K562 (cell line): ENCODE results near the gene GATB. TPM values are rescaled to one million over a fixed set of nuclear protein-coding genes. Genes with fewer than 3 reads are reported as not detected.
"Not testable (repeated sequence)": the region's sequence is repeated elsewhere in the genome, so short reads cannot be mapped to it uniquely, and the experiment has no call there.

ENCODE experiments used
- ATAC-seq: fragments of 200-7000 bp; cut with Tn5 transposase; 3 replicates; pipeline ENCODE4 v1.9.1; 2020; ENCODE audit warnings: moderate library complexity
- BruUV-seq: library from RNA; stranded (reverse); fragments of 400-500 nt; replicated peaks from 2 replicates; lab custom pipeline; 2021; lab: Mats Ljungman, UMichigan
- CTCF ChIA-PET: fragments of 300-600 bp; formaldehyde crosslinking; extraction: SDS; loops from one replicate; lab custom pipeline; 2021; ENCODE audit warnings: low intra/inter-chr PET ratio; lab: Yijun Ruan, JAX
- POLR2A ChIA-PET: fragments of 300-600, 350-650 bp; sonication (Branson Sonifier 250); formaldehyde crosslinking; extraction: SDS; loops from one replicate; lab custom pipeline; 2021; ENCODE audit warnings: antibody characterized with exemption, inconsistent platforms; lab: Yijun Ruan, JAX
- DNase-seq, 4 experiments: peaks; one replicate each; pipeline versions ENCODE4 v3.0.0 to v3.0.0-alpha.2; 2011 to 2018; ENCODE audit warnings: low spot score in 3 of 4, mixed read lengths in 3 of 4; ENCODE audit errors: extremely low read depth in 1 of 4
- FAIRE-seq: peaks from 2 replicates; lab custom pipeline; 2011; peaks lifted over from hg19 to GRCh38; lab: Jason Lieb, UNC
- H2AFZ ChIP-seq: 2 replicates; pipeline ENCODE4 v1.6.0; 2011; ENCODE audit warnings: low read depth, low read length, control low read depth, inconsistent platforms
- H3K27ac ChIP-seq: fragments of 200-600 bp; 3 replicates; pipeline ENCODE4 v1.8.0; 2011; ENCODE audit warnings: low read depth, mild to moderate bottlenecking, control low read depth, inconsistent platforms, low read length, moderate library complexity, mixed read lengths; ENCODE audit errors: extremely low read depth
- H3K27me3 ChIP-seq, 2 experiments: fragments of 300-600 bp in 1 of 2; 2 replicates in 1 of 2; 3 replicates in 1 of 2; pipeline versions ENCODE4 v1.6.0 to v1.8.0; 2011; ENCODE audit warnings: inconsistent platforms in 2 of 2, low read length in 2 of 2, mild to moderate bottlenecking in 1 of 2, mixed read lengths in 1 of 2, moderate library complexity in 1 of 2; ENCODE audit not compliant: control insufficient read depth in 2 of 2, insufficient read depth in 2 of 2
- H3K36me3 ChIP-seq: fragments of 300-600 bp; 3 replicates; pipeline ENCODE4 v1.8.0; 2011; ENCODE audit warnings: mild to moderate bottlenecking, low read length, inconsistent platforms; ENCODE audit not compliant: control insufficient read depth, insufficient read depth
- H3K4me1 ChIP-seq, 2 experiments: fragments of 200-600 bp in 1 of 2; replicated peaks in 1 of 2; 2 replicates in 1 of 2; 3 replicates in 1 of 2; pipeline versions ENCODE4 v1.5.1 to v1.8.0; 2011; ENCODE audit warnings: inconsistent platforms in 2 of 2, low read length in 2 of 2, mild to moderate bottlenecking in 1 of 2, mixed read lengths in 1 of 2, moderate library complexity in 1 of 2; ENCODE audit not compliant: control insufficient read depth in 2 of 2, insufficient read depth in 2 of 2
- H3K4me2 ChIP-seq: 2 replicates; pipeline ENCODE4 v1.6.1; 2011; ENCODE audit warnings: low read length, control low read depth, inconsistent platforms, mixed read lengths; ENCODE audit not compliant: insufficient read depth
- H3K4me3 ChIP-seq: fragments of 200-600 bp; sonication (generic), shearing (Covaris generic); 2 replicates; pipeline ENCODE4 v1.5.1; 2016; ENCODE audit warnings: control low read depth, inconsistent platforms
- H3K79me2 ChIP-seq: fragments of 200-600 bp; 3 replicates; pipeline ENCODE4 v1.8.0; 2011; ENCODE audit warnings: low read length, inconsistent platforms; ENCODE audit not compliant: control insufficient read depth, insufficient read depth
- H3K9ac ChIP-seq, 2 experiments: 2 replicates each; pipeline versions ENCODE4 v1.6.0 to v1.6.1; 2011; ENCODE audit warnings: low read depth in 2 of 2, low read length in 2 of 2, control low read depth in 1 of 2, inconsistent platforms in 1 of 2, mild to moderate bottlenecking in 1 of 2, mixed read lengths in 1 of 2; ENCODE audit not compliant: insufficient read depth in 1 of 2
- H3K9me1 ChIP-seq: one replicate; pipeline ENCODE4 v1.6.0; 2011; ENCODE audit warnings: inconsistent platforms, mild to moderate bottlenecking, low read length, moderate library complexity; ENCODE audit not compliant: control insufficient read depth, insufficient read depth
- H3K9me3 ChIP-seq: replicated peaks from 2 replicates; pipeline ENCODE4 v1.5.1; 2011; ENCODE audit warnings: low read depth, low read length, inconsistent platforms; ENCODE audit not compliant: control insufficient read depth, insufficient read depth
- H4K20me1 ChIP-seq: replicated peaks from 2 replicates; pipeline ENCODE4 v1.6.1; 2011; ENCODE audit warnings: low read length, inconsistent platforms, mixed read lengths; ENCODE audit not compliant: control insufficient read depth, insufficient read depth
- KDM1A ChIP-seq, 2 experiments: fragments of 450-650 bp; IDR thresholded peaks; 2 replicates each; pipeline ENCODE4 v1.6.1; 2016; ENCODE audit warnings: mild to moderate bottlenecking in 2 of 2
- TRIM28 ChIP-seq: fragments of 450-650 bp; IDR thresholded peaks from 2 replicates; pipeline ENCODE4 v1.6.1; 2017
- ZNF707 ChIP-seq: fragments of 250-450 bp; sonication (Bioruptor Pico); conservative IDR thresholded peaks from 2 replicates; pipeline ENCODE4 v1.8.0; 2022; ENCODE audit warnings: inconsistent platforms, mild to moderate bottlenecking, moderate library complexity
- WGBS: fragments of 100-300 bp; shearing (Covaris generic); methylation state at CpG from one replicate; pipeline ENCODE4 v1.1.6; 2016; ENCODE audit warnings: low coverage, mixed read lengths; ENCODE audit not compliant: insufficient coverage; ENCODE audit errors: missing lambda C conversion rate; 5-methylcytosine and 5-hydroxymethylcytosine counted together
- in situ Hi-C: fragments of 300-500 bp; cut with MboI; formaldehyde crosslinking; loops from 4 replicates; pipeline ENCODE4 v1.15.0; 2018; ENCODE audit warnings: inconsistent platforms, mixed read lengths
- intact Hi-C: fragments of 100-400 bp; cut with micrococcal nuclease; formaldehyde crosslinking; loops from 2 replicates; pipeline ENCODE4 v1.14.2; 2022
- polyA plus RNA-seq, 8 experiments: library from polyadenylated mRNA; depleted of rRNA in 4 of 8; stranded (reverse) in 5 of 8; unstranded in 3 of 8; fragments of >200 nt; fragmentation: Nextera tagmentation in 2 of 8; fragmentation: Illumina TruSeq in 1 of 8; extraction: Ambion mirVana in 2 of 8; extraction: Trizol in 1 of 8; gene quantifications; 2 replicates each; pipeline versions ENCODE4 v1.2.1 to v1.2.3, GENCODE V29; 2011 to 2014; ENCODE audit warnings: inconsistent platforms in 1 of 8, missing spikeins in 1 of 8
- total RNA-seq, 7 experiments: library from RNA; depleted of rRNA in 6 of 7; stranded (reverse); fragments of >200 nt in 6 of 7; fragmentation: Illumina TruSeq in 2 of 7; extraction: Trizol in 2 of 7; gene quantifications; 2 replicates each; pipeline versions ENCODE4 v1.2.1 to v1.2.3, GENCODE V29; 2011 to 2021; ENCODE audit warnings: low replicate concordance in 1 of 7

The GATB gene
- total and polyA plus RNA-seq, 9 of the 15 experiments (the other 6 are each of a cell fraction or from before 2014, with no cell fraction given): 15.3 to 31.8 (median 26.2) TPM

- no peaks in the 10 kb centered on the region for H3K27me3 ChIP-seq
- ATAC-seq (no peak), FAIRE-seq (no peak), DNase-seq (no peak)
- WGBS: 77% methylated on average over 8 of the region's 8 CpGs
- no peaks in the 10 kb centered on the region for H3K9me1 ChIP-seq
- no peak for TF ChIP-seq KDM1A (IDR thresholded peaks at IDR 0.05)
- H2AFZ ChIP-seq: no peak overlapping the region
- H3K4me2 ChIP-seq: no peak overlapping the region
- no peaks in the 10 kb centered on the region; the same call in 2 of the 3 replicates for H3K36me3 ChIP-seq
- no TSS peak for BruUV-seq
- H3K9ac ChIP-seq: no peak overlapping the region
- no peak overlapping the region for H3K4me3 ChIP-seq
- ChIA-PET POLR2A (no interaction called here), CTCF (interaction anchor here (0.7 kb wide), 1 partner anchor 1891 kb away, joined by 5 read pairs; no protein-coding TSS in a partner anchor)
- peaks cover 6% of the 10 kb centered on the region; the same call in 1 of the 2 replicates for H3K9me3 ChIP-seq
- peaks cover 0 to 3% of the 10 kb centered on the region in 2 experiments; a peak in 2 of 5 replicates for H3K4me1 ChIP-seq
- in situ Hi-C loops (no loop called here), intact Hi-C loops (no loop called here)
- no peak overlapping the region for H3K27ac ChIP-seq
- H3K79me2 ChIP-seq: no peaks in the 10 kb centered on the region; the same call in 2 of the 3 replicates
- H4K20me1 ChIP-seq: no peaks in the 10 kb centered on the region
These were observed 21.9 kb downstream of the GATB start for GRCh38 chr4:151738720-151739517.

DNA sequence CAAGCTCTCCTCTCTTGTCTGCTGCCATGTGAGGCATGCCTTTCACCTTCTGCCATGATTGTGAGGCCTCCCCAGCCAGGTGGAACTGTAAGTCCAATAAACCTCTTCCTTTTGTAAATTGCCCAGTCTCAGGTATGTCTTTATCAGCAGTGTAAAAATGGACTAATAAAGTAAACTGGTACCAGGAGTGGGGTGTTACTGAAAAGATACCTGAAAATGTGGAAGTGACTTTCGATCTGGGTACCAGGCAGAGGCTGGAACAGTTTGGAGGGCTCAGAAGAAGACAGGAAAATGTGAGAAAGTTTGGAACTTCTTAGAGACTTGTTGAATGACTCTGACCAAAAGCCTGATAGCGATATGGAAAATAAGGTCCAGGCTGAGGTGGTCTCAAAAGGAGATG lies 24.0 kb downstream of the GATB start:
- POLR2A ChIA-PET: not testable (repeated sequence)

More for the DNA sequence above, 24.0 kb downstream of the GATB start:
- H3K4me3 ChIP-seq, intact Hi-C loops, H2AFZ ChIP-seq, H3K79me2 ChIP-seq, H3K27me3 ChIP-seq, H3K9me1 ChIP-seq, ATAC-seq, H3K9me3 ChIP-seq, BruUV-seq, H3K4me1 ChIP-seq, FAIRE-seq, H3K27ac ChIP-seq, H3K36me3 ChIP-seq, H3K9ac ChIP-seq, H4K20me1 ChIP-seq, in situ Hi-C loops, DNase-seq, H3K4me2 ChIP-seq: not testable (repeated sequence)
- 81% methylated on average over 2 of the region's 2 CpGs for WGBS
- TF ChIP-seq TRIM28 (peak; percentile 66), ZNF707 (CRISPR knock-in tag) (peak; percentile 97)
- CTCF ChIA-PET: interaction anchor here (0.7 kb wide), 1 partner anchor 1674 kb away, joined by 3 read pairs; no protein-coding TSS in a partner anchor
